HEK293T (cell line): ENCODE results near the gene CNIH1.

Experiments used
- ARNT ChIP-seq: fragments of 450-650 bp; IDR thresholded peaks from 2 replicates; pipeline ENCODE4 v1.6.1; 2017; ENCODE audit warnings: mild to moderate bottlenecking
- FOXM1 ChIP-seq: fragments of 450-650 bp; IDR thresholded peaks from 2 replicates; pipeline ENCODE4 v1.6.1; 2017; ENCODE audit warnings: mild to moderate bottlenecking, borderline replicate concordance
- HDGF ChIP-seq: fragments of 450-650 bp; IDR thresholded peaks from 2 replicates; pipeline ENCODE4 v1.6.1; 2017; ENCODE audit warnings: antibody characterized with exemption, borderline replicate concordance
- SP1 ChIP-seq: fragments of 450-650 bp; IDR thresholded peaks from 2 replicates; pipeline ENCODE4 v1.6.1; 2017
- ZNF384 ChIP-seq: fragments of 450-650 bp; IDR thresholded peaks from 2 replicates; pipeline ENCODE4 v1.6.1; 2016
- TF ChIP-seq, protein P1 (sequence below): fragments of 450-650 bp; IDR thresholded peaks from 2 replicates; pipeline ENCODE4 v1.6.1; 2016

GRCh38 chr14:54440037-54440436 lies 1.1 kb downstream of the CNIH1 start:
- no peak for TF ChIP-seq ZNF384
- no peak for TF ChIP-seq ARNT
- TF ChIP-seq, protein P1, sequence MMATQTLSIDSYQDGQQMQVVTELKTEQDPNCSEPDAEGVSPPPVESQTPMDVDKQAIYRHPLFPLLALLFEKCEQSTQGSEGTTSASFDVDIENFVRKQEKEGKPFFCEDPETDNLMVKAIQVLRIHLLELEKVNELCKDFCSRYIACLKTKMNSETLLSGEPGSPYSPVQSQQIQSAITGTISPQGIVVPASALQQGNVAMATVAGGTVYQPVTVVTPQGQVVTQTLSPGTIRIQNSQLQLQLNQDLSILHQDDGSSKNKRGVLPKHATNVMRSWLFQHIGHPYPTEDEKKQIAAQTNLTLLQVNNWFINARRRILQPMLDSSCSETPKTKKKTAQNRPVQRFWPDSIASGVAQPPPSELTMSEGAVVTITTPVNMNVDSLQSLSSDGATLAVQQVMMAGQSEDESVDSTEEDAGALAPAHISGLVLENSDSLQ: no peak
- no peak for TF ChIP-seq SP1
- TF ChIP-seq HDGF: no peak
- no peak for TF ChIP-seq FOXM1
